WTC11 (cell line): ENCODE measurements around the gene MAOA. TPM values are rescaled to one million over a fixed set of nuclear protein-coding genes. Genes with fewer than 3 reads are reported as not detected.

Source experiments
- ATAC-seq: fragments of 200-7000 bp; cut with Tn5 transposase; 2 replicates; pipeline ENCODE4 v1.10.0; 2021; ENCODE audit warnings: mild to moderate bottlenecking, moderate library complexity
- CTCF ChIA-PET: fragments of 300-600 bp; sonication (Branson Sonifier 250); formaldehyde crosslinking; loops from one replicate; lab custom pipeline; 2021; ENCODE audit warnings: antibody characterized with exemption; lab: Charles Lee
- POLR2A ChIA-PET: fragments of 350-600 bp; sonication (Branson Sonifier 250); formaldehyde crosslinking; loops from one replicate; lab custom pipeline; 2021; ENCODE audit warnings: antibody characterized with exemption; lab: Charles Lee
- DNase-seq: peaks from one replicate; pipeline ENCODE4 v3.0.0; 2021; ENCODE audit warnings: low spot score
- H3K27ac Mint-ChIP-seq: 2 replicates; pipeline ENCODE4 v1.8.0; 2021; ENCODE audit warnings: mixed read lengths
- H3K27me3 Mint-ChIP-seq: 2 replicates; pipeline ENCODE4 v1.8.0; 2021; ENCODE audit warnings: low read depth, mild to moderate bottlenecking, moderate library complexity, mixed read lengths
- H3K36me3 Mint-ChIP-seq: 2 replicates; pipeline ENCODE4 v1.8.0; 2021; ENCODE audit warnings: mixed read lengths
- H3K4me1 Mint-ChIP-seq: 2 replicates; pipeline ENCODE4 v1.8.0; 2022; ENCODE audit warnings: mixed read lengths
- H3K4me3 Mint-ChIP-seq: 2 replicates; pipeline ENCODE4 v1.8.0; 2021; ENCODE audit warnings: mild to moderate bottlenecking, moderate library complexity, mixed read lengths
- H3K9me3 Mint-ChIP-seq: 2 replicates; pipeline ENCODE4 v1.8.0; 2021; ENCODE audit warnings: mixed read lengths
- ATF6 ChIP-seq: sonication (generic); formaldehyde crosslinking; IDR thresholded peaks from 2 replicates; pipeline ENCODE4 v1.8.1; 2023; ENCODE audit warnings: mild to moderate bottlenecking, missing genetic modification reagents
- CDX4 ChIP-seq: fragments of 250-450 bp; sonication (Bioruptor Pico); IDR thresholded peaks from 2 replicates; pipeline ENCODE4 v1.9.0; 2021; ENCODE audit warnings: moderate library complexity, mild to moderate bottlenecking, inconsistent platforms, borderline replicate concordance
- FOXK1 ChIP-seq: sonication (generic); formaldehyde crosslinking; IDR thresholded peaks from 2 replicates; pipeline ENCODE4 v1.8.0; 2022; ENCODE audit warnings: mild to moderate bottlenecking, moderate library complexity, missing genetic modification reagents
- FOXP1 ChIP-seq: sonication (generic); formaldehyde crosslinking; IDR thresholded peaks from 2 replicates; pipeline ENCODE4 v1.8.0; 2022; ENCODE audit warnings: missing genetic modification reagents, mild to moderate bottlenecking, moderate library complexity, borderline replicate concordance
- GABPB1 ChIP-seq: sonication (generic); formaldehyde crosslinking; IDR thresholded peaks from 2 replicates; pipeline ENCODE4 v1.8.1; 2023; ENCODE audit warnings: mild to moderate bottlenecking, missing genetic modification reagents
- JAZF1 ChIP-seq: fragments of 250-450 bp; sonication (Bioruptor Pico); IDR thresholded peaks from 2 replicates; pipeline ENCODE4 v1.9.0; 2021; ENCODE audit warnings: moderate library complexity, mild to moderate bottlenecking, inconsistent platforms
- KAT7 ChIP-seq: sonication (generic); formaldehyde crosslinking; IDR thresholded peaks from 2 replicates; pipeline ENCODE4 v1.8.1; 2023; ENCODE audit warnings: missing genetic modification reagents, mild to moderate bottlenecking, borderline replicate concordance
- NFATC4 ChIP-seq: fragments of 250-450 bp; sonication (Bioruptor Pico); IDR thresholded peaks from 2 replicates; pipeline ENCODE4 v1.9.0; 2021; ENCODE audit warnings: mild to moderate bottlenecking
- NFE2L1 ChIP-seq: sonication (generic); formaldehyde crosslinking; IDR thresholded peaks from 2 replicates; pipeline ENCODE4 v1.8.1; 2023; ENCODE audit warnings: missing genetic modification reagents
- NR1H2 ChIP-seq: sonication (generic); formaldehyde crosslinking; IDR thresholded peaks from 2 replicates; pipeline ENCODE4 v1.9.0; 2021; ENCODE audit warnings: mild to moderate bottlenecking, moderate library complexity, missing genetic modification reagents
- NR3C1 ChIP-seq: sonication (generic); formaldehyde crosslinking; conservative IDR thresholded peaks from 2 replicates; pipeline ENCODE4 v1.8.1; 2023; ENCODE audit warnings: low read depth, mild to moderate bottlenecking, missing genetic modification reagents
- SOX15 ChIP-seq: fragments of 250-450 bp; sonication (Bioruptor Pico); IDR thresholded peaks from 2 replicates; pipeline ENCODE4 v1.9.0; 2021; ENCODE audit warnings: mild to moderate bottlenecking
- STAT6 ChIP-seq: sonication (generic); formaldehyde crosslinking; conservative IDR thresholded peaks from 2 replicates; pipeline ENCODE4 v1.8.1; 2023; ENCODE audit warnings: mild to moderate bottlenecking, low read depth, missing genetic modification reagents, moderate library complexity
- TCF7 ChIP-seq: sonication (generic); formaldehyde crosslinking; IDR thresholded peaks from 2 replicates; pipeline ENCODE4 v1.8.0; 2022; ENCODE audit warnings: mild to moderate bottlenecking, low read depth, missing genetic modification reagents, moderate library complexity
- TP53 ChIP-seq: sonication (generic); formaldehyde crosslinking; IDR thresholded peaks from 2 replicates; pipeline ENCODE4 v1.8.1; 2023; ENCODE audit warnings: mild to moderate bottlenecking, missing genetic modification reagents
- ZBTB43 ChIP-seq: sonication (generic); formaldehyde crosslinking; IDR thresholded peaks from 2 replicates; pipeline ENCODE4 v1.8.1; 2023; ENCODE audit warnings: mild to moderate bottlenecking, missing genetic modification reagents
- ZNF138 ChIP-seq: sonication (generic); formaldehyde crosslinking; conservative IDR thresholded peaks from 2 replicates; pipeline ENCODE4 v1.8.1; 2022; ENCODE audit warnings: mild to moderate bottlenecking, moderate library complexity, missing genetic modification reagents
- ZNF219 ChIP-seq: sonication (generic); formaldehyde crosslinking; IDR thresholded peaks from 2 replicates; pipeline ENCODE4 v1.8.0; 2023; ENCODE audit warnings: missing genetic modification reagents, mild to moderate bottlenecking, borderline replicate concordance
- ZNF232 ChIP-seq: sonication (generic); formaldehyde crosslinking; IDR thresholded peaks from 2 replicates; pipeline ENCODE4 v1.8.0; 2022; ENCODE audit warnings: mild to moderate bottlenecking, missing genetic modification reagents
- ZNF396 ChIP-seq: fragments of 250-450 bp; sonication (Bioruptor Pico); IDR thresholded peaks from 2 replicates; pipeline ENCODE4 v1.8.0; 2021; ENCODE audit warnings: mild to moderate bottlenecking, moderate library complexity, borderline replicate concordance
- ZNF425 ChIP-seq: fragments of 250-450 bp; sonication (Bioruptor Pico); conservative IDR thresholded peaks from 2 replicates; pipeline ENCODE4 v1.9.0; 2021; ENCODE audit warnings: mild to moderate bottlenecking
- total RNA-seq: library from RNA; stranded (reverse); gene quantifications from 3 replicates; pipeline ENCODE4 v1.2.3, GENCODE V29; 2021
- TF ChIP-seq, protein P1 (sequence below): sonication (generic); formaldehyde crosslinking; IDR thresholded peaks from 2 replicates; pipeline ENCODE4 v1.8.1; 2022; ENCODE audit warnings: low read depth, mild to moderate bottlenecking, moderate library complexity, missing genetic modification reagents, borderline replicate concordance

The MAOA gene
- total RNA-seq, 1 experiment from 2014 or later, result 6.0 TPM

- peaks cover 4% of the 10 kb centered on the region; the same call in 1 of the 2 replicates for H3K9me3 Mint-ChIP-seq
- DNase-seq (no peak), ATAC-seq (no peak)
- ChIA-PET CTCF (no interaction called here), POLR2A (no interaction called here)
- H3K4me1 Mint-ChIP-seq, result no peaks in the 10 kb centered on the region
- TF ChIP-seq NR1H2 (CRISPR knock-in tag) (no peak), GABPB1 (CRISPR knock-in tag) (no peak), ZNF425 (CRISPR knock-in tag) (no peak), SOX15 (CRISPR knock-in tag) (no peak), ZBTB43 (no peak), STAT6 (no peak), NFE2L1 (no peak), ZNF232 (no peak), ATF6 (CRISPR knock-in tag) (no peak), NFATC4 (CRISPR knock-in tag) (no peak), ZNF138 (CRISPR knock-in tag) (no peak), ZNF396 (CRISPR knock-in tag) (no peak), ZNF219 (CRISPR knock-in tag) (no peak), TP53 (CRISPR knock-in tag) (no peak), NR3C1 (no peak), TCF7 (CRISPR knock-in tag) (no peak), JAZF1 (no peak)
- TF ChIP-seq, protein P1, sequence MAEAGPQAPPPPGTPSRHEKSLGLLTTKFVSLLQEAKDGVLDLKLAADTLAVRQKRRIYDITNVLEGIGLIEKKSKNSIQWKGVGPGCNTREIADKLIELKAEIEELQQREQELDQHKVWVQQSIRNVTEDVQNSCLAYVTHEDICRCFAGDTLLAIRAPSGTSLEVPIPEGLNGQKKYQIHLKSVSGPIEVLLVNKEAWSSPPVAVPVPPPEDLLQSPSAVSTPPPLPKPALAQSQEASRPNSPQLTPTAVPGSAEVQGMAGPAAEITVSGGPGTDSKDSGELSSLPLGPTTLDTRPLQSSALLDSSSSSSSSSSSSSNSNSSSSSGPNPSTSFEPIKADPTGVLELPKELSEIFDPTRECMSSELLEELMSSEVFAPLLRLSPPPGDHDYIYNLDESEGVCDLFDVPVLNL (CRISPR knock-in tag), result no peak
- no peak overlapping the region for H3K27ac Mint-ChIP-seq
- no peaks in the 10 kb centered on the region; the same call in 1 of the 2 replicates for H3K27me3 Mint-ChIP-seq
- no peak overlapping the region for H3K4me3 Mint-ChIP-seq
- H3K36me3 Mint-ChIP-seq, result peaks cover 5% of the 10 kb centered on the region; the same call in 1 of the 2 replicates
Observed at GRCh38 chrX:43679778-43680177, 23.7 kb downstream of the MAOA start.

GRCh38 chrX:43682726-43683125 lies 26.6 kb downstream of the MAOA start:
- Mint-ChIP-seq H3K27me3 (no peaks in the 10 kb centered on the region), H3K27ac (no peak overlapping the region), H3K9me3 (no peaks in the 10 kb centered on the region), H3K36me3 (no peaks in the 10 kb centered on the region), H3K4me1 (peaks cover 6% of the 10 kb centered on the region), H3K4me3 (no peak overlapping the region)
- POLR2A ChIA-PET, result no interaction called here
- DNase-seq, result no peak
- CTCF ChIA-PET, result no interaction called here
- ATAC-seq, result no peak
- TF ChIP-seq FOXK1 (CRISPR knock-in tag), result no peak
- no peak for TF ChIP-seq CDX4
- no peak for TF ChIP-seq FOXP1 (CRISPR knock-in tag)
- no peak for TF ChIP-seq ZBTB43
- TF ChIP-seq NR1H2 (CRISPR knock-in tag), result no peak
- TF ChIP-seq STAT6, result no peak
- TF ChIP-seq KAT7, result no peak
- no peak for TF ChIP-seq ZNF396 (CRISPR knock-in tag)
- TF ChIP-seq SOX15 (CRISPR knock-in tag), result no peak
